GM19328 (cell line): ENCODE results near the gene POLR2J.
"Not testable (repeated sequence)": the region's sequence is repeated elsewhere in the genome, so short reads cannot be mapped to it uniquely, and the experiment has no call there.

Experiments used
- ATAC-seq: cut with Tn5 transposase; IDR thresholded peaks from one replicate; pipeline ENCODE4 v1.9.1; 2021; ENCODE audit warnings: mild to moderate bottlenecking, moderate library complexity; ENCODE audit not compliant: unreplicated experiment

POLR2J gene

GRCh38 chr7:102496861-102497260 is 18.1 kb upstream of the POLR2J start:
- not testable (repeated sequence) for ATAC-seq

GRCh38 chr7:102494473-102495149 is 15.9 kb upstream of the POLR2J start:
- peak; percentile 64 for ATAC-seq

DNA sequence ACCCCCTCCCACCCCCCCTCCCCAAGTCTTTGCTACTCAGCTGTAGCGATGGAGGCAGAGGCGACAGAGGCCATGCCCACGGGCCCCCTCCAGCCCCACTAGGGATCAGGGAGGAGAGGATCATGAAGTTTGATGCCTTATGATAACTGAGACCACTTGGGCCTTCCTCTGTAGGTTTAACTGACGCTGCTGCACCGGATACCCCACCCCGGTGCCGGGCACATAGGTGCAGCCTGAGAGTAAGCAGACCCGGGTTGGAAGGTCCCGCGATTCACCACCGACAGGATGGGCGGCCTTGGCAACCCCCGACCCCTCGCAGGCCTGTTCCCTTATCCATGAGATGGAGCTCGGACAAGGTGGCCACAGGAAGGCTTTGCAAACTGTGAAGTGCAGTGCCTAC is 15.3 kb upstream of the POLR2J start:
- not testable (repeated sequence) for ATAC-seq

DNA sequence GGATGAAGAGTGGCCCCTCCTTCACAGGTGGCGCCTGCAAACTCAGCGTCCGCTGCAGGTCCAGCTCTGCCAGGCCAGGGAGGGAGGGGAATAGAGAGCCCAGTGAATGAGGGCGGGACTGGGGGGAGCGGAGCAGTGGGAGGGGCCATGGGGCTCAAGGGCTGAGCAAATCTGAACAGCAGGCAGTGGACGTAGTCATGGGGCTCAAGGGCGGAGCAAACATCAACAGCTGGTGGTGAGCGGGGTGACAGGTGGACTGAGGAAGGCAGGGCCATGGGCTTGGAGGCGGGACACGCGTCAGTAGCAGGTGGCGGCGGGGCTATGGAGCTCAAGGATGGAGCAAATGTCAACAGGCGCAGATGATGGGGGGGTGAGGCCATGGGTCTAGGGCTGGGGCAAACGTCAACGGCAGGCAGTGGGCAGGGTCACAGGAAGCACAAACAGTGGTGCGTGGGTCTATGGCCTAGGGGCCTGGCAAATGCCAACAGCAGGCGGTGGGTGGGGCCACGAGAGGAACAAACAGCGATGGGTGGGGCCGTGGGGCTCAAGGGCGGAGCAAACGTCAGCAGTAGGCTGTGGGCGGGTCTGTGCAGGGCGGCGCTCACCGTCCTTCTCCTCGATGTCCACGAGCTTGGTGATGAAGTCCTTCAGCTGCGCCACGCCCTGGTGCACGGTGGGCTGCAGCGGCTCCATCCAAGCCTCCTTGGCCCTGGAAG is 14.7 kb upstream of the POLR2J start:
- ATAC-seq: not testable (repeated sequence)

GRCh38 chr7:102490529-102491075 is 11.9 kb upstream of the POLR2J start:
- peak; percentile 48 for ATAC-seq

DNA sequence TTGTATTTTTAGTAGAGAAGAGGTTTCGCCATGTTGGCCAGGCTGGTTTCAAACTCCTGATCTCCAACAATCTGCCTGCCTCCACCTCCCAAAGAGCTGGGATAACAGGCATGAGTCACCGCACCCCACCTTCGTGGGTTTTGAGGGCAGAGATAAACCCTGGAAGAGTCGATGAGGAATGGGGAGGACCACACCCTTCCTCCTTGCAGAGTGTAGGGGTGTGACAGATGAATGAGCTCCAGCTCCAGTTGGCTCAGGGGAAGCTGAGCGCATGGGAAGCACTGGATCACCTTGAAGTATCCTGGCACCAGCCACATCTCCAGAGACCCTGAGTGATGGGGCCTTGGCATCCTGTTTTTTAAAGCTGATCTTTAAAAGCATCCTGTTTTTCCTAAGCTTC is 5.6 kb upstream of the POLR2J start:
- not testable (repeated sequence) for ATAC-seq

- not testable (repeated sequence) for ATAC-seq
These were observed 3.2 kb upstream of the POLR2J start for GRCh38 chr7:102481962-102482361.

DNA sequence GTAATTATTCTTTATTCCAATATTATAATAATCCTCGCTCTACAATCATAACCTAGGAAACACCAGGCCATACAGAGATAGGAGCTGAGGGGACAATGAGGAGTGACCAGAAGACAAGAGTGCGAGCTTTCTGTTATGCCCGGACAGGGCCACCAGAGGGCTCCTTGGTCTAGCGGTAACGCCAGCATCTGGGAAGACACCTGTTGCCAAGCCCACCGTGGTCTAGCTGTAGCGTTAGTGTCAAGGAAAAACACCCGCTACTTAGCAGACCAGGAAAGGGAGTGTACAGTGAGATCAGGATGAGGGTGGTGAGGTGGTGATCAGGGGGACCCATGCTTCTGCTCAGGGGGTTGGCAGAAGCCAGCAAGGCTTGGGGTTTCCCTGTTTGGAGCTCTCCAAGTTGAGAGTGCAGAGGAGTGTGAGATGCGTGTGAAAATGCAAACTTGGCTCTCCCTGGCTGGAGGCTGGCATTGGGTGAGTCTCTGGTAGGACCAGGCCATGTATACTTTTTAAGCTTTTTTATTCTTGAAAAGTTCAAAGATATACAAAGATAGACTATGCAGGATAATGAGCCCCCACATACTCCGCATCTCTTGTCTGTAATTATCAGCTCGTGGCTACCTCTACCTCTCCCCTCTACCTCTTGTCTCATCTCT is 1.4 kb upstream of the POLR2J start:
- not testable (repeated sequence) for ATAC-seq

- peak; percentile 16 for ATAC-seq
These were observed 475 bp upstream of the POLR2J start for GRCh38 chr7:102479209-102479584.

DNA sequence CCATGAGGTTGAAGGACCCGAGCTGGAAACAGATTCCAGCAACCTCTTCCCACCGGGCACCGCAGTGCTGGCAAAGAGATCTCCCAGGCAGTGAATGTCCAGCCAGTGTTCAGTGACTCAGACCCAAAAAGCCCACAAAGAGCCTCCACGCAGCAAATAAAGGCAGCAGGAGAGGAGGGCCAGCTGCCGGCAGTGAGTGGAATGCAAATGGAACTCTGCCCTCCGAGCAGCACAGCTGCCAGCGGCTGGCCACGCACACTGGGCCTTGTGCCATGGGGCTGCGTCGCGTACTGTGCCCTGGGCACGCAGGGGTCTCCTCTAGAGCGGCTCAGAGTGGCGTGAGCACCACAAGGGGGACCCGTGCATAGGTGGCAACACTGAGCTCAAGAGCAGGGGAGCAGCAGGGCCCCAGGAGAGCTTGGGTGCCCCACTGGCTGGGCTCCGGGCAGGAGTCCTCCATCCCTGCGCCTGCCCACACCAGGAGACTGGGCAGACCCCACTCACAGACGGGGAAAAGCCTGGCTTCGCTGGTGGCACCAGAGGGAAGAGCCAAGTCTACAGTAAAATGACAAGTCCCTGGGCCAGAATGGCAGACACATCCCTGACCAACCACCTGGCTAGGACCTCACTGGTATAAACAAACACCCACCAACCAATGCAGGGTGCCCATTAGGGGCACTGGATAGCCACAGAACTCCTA is 3.8 kb downstream of the POLR2J start:
- not testable (repeated sequence) for ATAC-seq

DNA sequence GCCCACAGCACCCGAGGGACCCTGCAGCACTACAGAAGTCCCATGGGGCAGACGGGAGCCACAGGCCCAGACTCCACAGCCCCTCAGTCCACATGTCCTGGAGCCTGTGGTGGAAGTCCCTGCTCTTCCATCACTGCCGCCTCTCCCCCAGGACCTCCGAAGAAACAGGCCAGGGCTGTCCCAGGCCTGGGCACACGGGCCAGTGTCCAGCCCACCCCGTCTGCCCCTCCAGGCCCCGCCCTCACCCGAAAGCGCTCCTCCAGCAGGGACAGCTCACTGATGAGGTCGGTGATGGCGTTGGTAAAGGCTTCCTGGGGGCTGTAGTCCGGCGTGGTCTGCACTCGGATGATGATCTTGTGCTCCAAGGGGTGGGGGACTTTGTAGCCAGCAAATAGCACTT is 4.6 kb downstream of the POLR2J start:
- ATAC-seq: not testable (repeated sequence)

GRCh38 chr7:102473271-102473991 is 5.3 kb downstream of the POLR2J start:
- ATAC-seq: no peak

- ATAC-seq: no peak
These were observed 6.3 kb downstream of the POLR2J start for GRCh38 chr7:102472126-102473041.

GRCh38 chr7:102471791-102472125 is 7.0 kb downstream of the POLR2J start:
- ATAC-seq: no peak

DNA sequence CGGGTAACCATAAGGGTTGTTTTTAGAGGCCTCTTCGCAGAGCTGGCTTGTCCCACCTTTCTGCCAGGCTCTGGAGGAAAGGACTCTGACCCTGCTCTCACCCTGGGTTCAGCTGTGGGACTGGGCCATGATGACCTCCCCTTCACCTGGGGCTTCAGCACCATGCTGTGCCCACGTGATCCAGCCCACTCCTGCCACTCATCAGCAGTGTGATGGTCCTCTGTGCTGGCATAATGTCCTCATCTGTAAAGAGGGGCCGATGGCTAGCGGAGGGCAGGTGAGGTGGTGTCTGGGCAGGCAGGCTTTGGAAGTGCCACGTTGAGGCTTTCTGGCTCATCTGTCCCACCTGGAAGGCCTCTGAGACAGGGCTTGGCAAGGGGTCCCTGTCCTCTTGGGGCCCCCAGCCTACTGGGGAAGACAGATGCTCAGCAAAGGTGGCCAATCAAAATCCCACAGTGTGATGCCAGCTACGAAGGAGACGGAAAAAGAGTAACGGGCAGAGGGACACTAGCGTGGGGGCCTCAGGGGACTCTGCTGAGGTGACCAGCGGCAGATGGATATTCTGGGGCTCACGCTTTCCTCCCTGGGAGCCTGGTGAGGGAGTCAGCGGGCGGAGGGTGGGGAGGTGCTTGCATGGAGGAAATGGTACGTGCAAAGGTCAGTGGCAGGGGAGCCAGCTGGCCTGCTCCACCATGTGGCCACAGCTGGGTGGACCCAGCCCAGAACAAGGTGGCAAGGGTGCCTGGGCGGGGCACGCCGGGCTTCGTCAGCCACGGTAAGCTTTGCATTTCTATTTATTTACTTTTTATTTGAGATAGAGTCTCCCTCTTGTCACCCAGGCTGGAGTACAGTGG is 8.5 kb downstream of the POLR2J start:
- ATAC-seq: no peak

DNA sequence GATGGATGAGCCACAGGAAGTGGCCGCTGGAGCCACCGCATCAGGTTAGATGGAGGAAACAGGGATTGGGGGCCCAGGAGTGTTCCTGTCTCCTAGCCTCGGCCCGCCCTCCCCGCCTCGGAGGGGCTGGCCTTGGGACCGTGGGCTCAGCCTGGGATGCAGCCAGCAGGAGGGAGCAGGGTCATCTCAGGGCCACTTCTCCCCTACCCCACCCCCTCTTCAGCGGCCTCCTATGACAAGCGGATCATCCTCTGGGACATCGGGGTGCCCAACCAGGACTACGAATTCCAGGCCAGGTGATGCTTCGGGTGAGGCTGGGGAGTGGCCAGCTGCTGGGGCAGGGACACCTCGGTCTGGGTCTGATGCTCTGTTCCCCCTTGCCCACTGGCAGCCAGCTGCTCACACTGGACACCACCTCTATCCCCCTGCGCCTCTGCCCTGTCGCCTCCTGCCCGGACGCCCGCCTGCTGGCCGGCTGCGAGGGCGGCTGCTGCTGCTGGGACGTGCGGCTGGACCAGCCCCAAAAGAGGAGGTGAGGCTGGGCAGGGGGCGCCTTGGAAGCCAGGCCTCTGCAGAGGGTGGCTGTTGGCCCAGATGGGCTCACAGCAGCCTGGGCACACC is 9.3 kb downstream of the POLR2J start:
- ATAC-seq: no peak

DNA sequence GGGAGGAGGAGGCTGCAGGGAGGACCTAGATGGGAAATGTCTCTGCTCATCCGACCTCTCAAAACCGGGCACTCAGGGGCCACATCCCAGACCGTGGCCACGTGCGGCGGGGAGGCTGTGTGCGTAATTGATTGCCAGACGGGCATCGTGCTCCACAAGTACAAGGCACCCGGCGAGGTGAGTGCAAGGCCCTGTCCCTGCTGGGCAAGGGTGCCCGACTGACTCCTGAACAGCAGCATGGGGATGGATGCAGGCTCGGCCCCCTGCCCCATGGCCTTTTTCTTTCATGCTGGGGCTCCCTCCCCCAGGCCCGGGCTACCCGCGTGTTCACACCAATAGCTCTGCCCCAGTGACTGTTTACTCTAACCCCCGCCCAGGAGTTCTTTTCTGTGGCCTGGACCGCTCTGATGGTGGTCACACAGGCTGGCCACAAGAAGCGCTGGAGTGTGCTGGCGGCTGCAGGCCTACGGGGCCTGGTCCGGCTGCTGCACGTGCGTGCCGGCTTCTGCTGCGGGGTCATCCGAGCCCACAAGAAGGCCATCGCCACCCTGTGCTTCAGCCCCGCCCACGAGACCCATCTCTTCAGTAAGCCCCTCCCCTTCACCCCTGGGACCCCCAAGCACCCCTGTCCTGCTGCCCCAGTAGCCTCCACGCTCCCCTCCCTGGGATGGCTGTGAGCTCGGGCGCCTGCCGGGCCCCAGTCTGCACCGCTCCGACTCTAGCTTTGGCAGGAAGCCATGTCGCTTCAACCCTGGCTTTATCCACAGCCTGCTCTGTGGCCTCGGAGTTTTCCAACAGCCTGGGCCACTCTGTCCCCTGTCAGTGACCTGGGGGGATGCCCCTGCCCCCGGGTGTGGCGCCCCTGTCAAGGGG is 10.0 kb downstream of the POLR2J start:
- ATAC-seq: no peak
